A673 (cell line): ENCODE results near the gene MAVS. TPM values are rescaled to one million over a fixed set of nuclear protein-coding genes. Genes with fewer than 3 reads are reported as not detected.

Source experiments
- BruUV-seq: library from RNA; stranded (reverse); fragments of 400-500 nt; replicated peaks from 2 replicates; lab custom pipeline; 2021; lab: Mats Ljungman, UMichigan
- CTCF ChIA-PET: fragments of 300-600 bp; sonication (Branson Sonifier 250); formaldehyde crosslinking; loops from one replicate; lab custom pipeline; 2022; ENCODE audit warnings: antibody characterized with exemption; lab: Charles Lee
- POLR2A ChIA-PET: fragments of 300-600 bp; sonication (Branson Sonifier 250); formaldehyde crosslinking; loops from one replicate; lab custom pipeline; 2022; ENCODE audit warnings: antibody characterized with exemption; ENCODE audit not compliant: low non-redundant PET; lab: Charles Lee
- DNase-seq: peaks from one replicate; pipeline ENCODE4 v3.0.0-alpha.2; 2015; ENCODE audit warnings: low spot score
- H3K27ac ChIP-seq: fragments of 200-600 bp; sonication (generic); 2 replicates; pipeline ENCODE4 v1.5.1; 2016; ENCODE audit warnings: mixed run types, low read depth, mild to moderate bottlenecking, mixed read lengths, antibody characterized with exemption, low read length; ENCODE audit not compliant: poor library complexity, severe bottlenecking
- H3K27me3 ChIP-seq: fragments of 200-600 bp; sonication (generic); replicated peaks from 2 replicates; pipeline ENCODE4 v1.6.1; 2017; ENCODE audit warnings: mixed run types, low read depth, mild to moderate bottlenecking, mixed read lengths, antibody characterized with exemption, low read length; ENCODE audit not compliant: insufficient read depth, poor library complexity
- H3K36me3 ChIP-seq: fragments of 200-600 bp; sonication (generic); 2 replicates; pipeline ENCODE4 v1.6.1; 2016; ENCODE audit warnings: mixed run types, mild to moderate bottlenecking, mixed read lengths, antibody characterized with exemption, low read length; ENCODE audit not compliant: insufficient read depth, poor library complexity, severe bottlenecking
- H3K4me1 ChIP-seq: fragments of 200-600 bp; sonication (generic); 2 replicates; pipeline ENCODE4 v1.6.1; 2017; ENCODE audit warnings: mixed run types, mild to moderate bottlenecking, mixed read lengths, antibody characterized with exemption, low read length; ENCODE audit not compliant: insufficient read depth, poor library complexity, severe bottlenecking
- H3K4me3 ChIP-seq: fragments of 200-600 bp; sonication (generic); 2 replicates; pipeline ENCODE4 v1.5.1; 2016; ENCODE audit warnings: low read depth, mixed run types, mild to moderate bottlenecking, mixed read lengths, low read length; ENCODE audit not compliant: poor library complexity, severe bottlenecking
- H3K9me3 ChIP-seq: fragments of 200-600 bp; sonication (generic); 2 replicates; pipeline ENCODE4 v1.6.1; 2016; ENCODE audit warnings: mixed run types, low read depth, mild to moderate bottlenecking, mixed read lengths, antibody characterized with exemption, low read length; ENCODE audit not compliant: poor library complexity, severe bottlenecking
- CTCF ChIP-seq: fragments of 300-800, 200-600 bp; sonication (generic); conservative IDR thresholded peaks from 2 replicates; pipeline ENCODE4 v1.5.1; 2017; ENCODE audit warnings: low read depth, mild to moderate bottlenecking, antibody characterized with exemption, low read length, moderate library complexity, mixed read lengths
- EZH2 ChIP-seq: fragments of 200-600 bp; sonication (generic); IDR thresholded peaks from 2 replicates; pipeline ENCODE4 v1.6.1; 2017; ENCODE audit warnings: borderline replicate concordance, low read depth, mild to moderate bottlenecking, mixed read lengths, antibody characterized with exemption, low read length; ENCODE audit not compliant: poor library complexity, severe bottlenecking
- intact Hi-C: fragments of 100-400 bp; cut with micrococcal nuclease; formaldehyde crosslinking; loops from one replicate; pipeline ENCODE4 v1.10.0; 2022; ENCODE audit not compliant: unreplicated experiment
- total RNA-seq: library from RNA; stranded (reverse); gene quantifications from 2 replicates; pipeline ENCODE4 v1.2.3, GENCODE V29; 2021

Gene MAVS
- total RNA-seq, 1 experiment from 2014 or later: 28.2 TPM

GRCh38 chr20:3804254-3804751, 42.3 kb upstream of the MAVS start:
- Histone ChIP-seq H3K9me3 (no peaks in the 10 kb centered on the region), H3K36me3 (peaks cover 74% of the 10 kb centered on the region), H3K27ac (peak overlapping the region; percentile 54), H3K4me3 (no peak overlapping the region), H3K27me3 (no peaks in the 10 kb centered on the region), H3K4me1 (peaks cover 23% of the 10 kb centered on the region)
- no peak for DNase-seq
- TF ChIP-seq CTCF: no peak
- ChIA-PET POLR2A (no interaction called here), CTCF (no interaction called here)
- BruUV-seq: no TSS peak
- intact Hi-C loops: no loop called here

DNA sequence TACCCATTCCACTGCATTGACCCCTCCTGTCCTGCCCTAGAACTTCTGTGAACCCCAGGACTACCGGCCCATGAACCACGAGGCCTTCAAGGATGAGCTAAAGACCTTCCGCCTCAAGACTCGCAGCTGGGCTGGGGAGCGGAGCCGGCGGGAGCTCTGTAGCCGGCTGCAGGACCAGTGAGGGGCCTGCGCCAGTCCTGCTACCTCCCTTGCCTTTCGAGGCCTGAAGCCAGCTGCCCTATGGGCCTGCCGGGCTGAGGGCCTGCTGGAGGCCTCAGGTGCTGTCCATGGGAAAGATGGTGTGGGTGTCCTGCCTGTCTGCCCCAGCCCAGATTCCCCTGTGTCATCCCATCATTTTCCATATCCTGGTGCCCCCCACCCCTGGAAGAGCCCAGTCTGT, 41.9 kb upstream of the MAVS start:
- ChIA-PET POLR2A (no interaction called here), CTCF (interaction anchor here (0.6 kb wide), 1 partner anchor 288 kb away, joined by 8 read pairs; no protein-coding TSS in a partner anchor)
- H3K9me3 ChIP-seq: no peaks in the 10 kb centered on the region
- H3K4me3 ChIP-seq: no peak overlapping the region
- H3K27me3 ChIP-seq: no peaks in the 10 kb centered on the region
- DNase-seq: no peak
- H3K27ac ChIP-seq: no peak overlapping the region
- peaks cover 69% of the 10 kb centered on the region for H3K36me3 ChIP-seq
- peaks cover 20% of the 10 kb centered on the region for H3K4me1 ChIP-seq
- intact Hi-C loops: no loop called here
- TF ChIP-seq CTCF (no peak), EZH2 (no peak)
- no TSS peak for BruUV-seq

GRCh38 chr20:3808544-3808943, 38.1 kb upstream of the MAVS start:
- ChIA-PET POLR2A (no interaction called here), CTCF (no interaction called here)
- Histone ChIP-seq H3K4me1 (peaks cover 37% of the 10 kb centered on the region), H3K27me3 (no peaks in the 10 kb centered on the region), H3K4me3 (no peak overlapping the region), H3K36me3 (peaks cover 31% of the 10 kb centered on the region), H3K27ac (peak overlapping the region; percentile 76), H3K9me3 (no peaks in the 10 kb centered on the region)
- no peak for DNase-seq
- BruUV-seq: no TSS peak
- TF ChIP-seq EZH2 (no peak), CTCF (no peak)
- intact Hi-C loops: no loop called here
